ENCODE results near the gene LRBA.

GRCh38 chr4:150534818-150535217, 480.3 kb downstream of the LRBA start:
- TF ChIP-seq POLR2A (IDR thresholded peaks at IDR 0.05) (no peak), CTCF (IDR thresholded peaks at IDR 0.05) (no peak)

Data from body of pancreas (tissue), 4 donors.